Measurements from ENCODE around the gene CHMP2B.

CHMP2B gene

GRCh38 chr3:87182023-87182422, 45.1 kb upstream of the CHMP2B start:
- H3K27ac ChIP-seq (replicated peaks), result no peak overlapping the region

GRCh38 chr3:87186608-87187159, 40.4 kb upstream of the CHMP2B start:
- TF ChIP-seq POLR2AphosphoS5 (IDR thresholded peaks at IDR 0.05; ENCODE audit: low read depth) (no peak), CTCF (IDR thresholded peaks at IDR 0.05; ENCODE audit: insufficient read depth, low read length) (no peak), SPI1 (IDR thresholded peaks at IDR 0.05; ENCODE audit: borderline replicate concordance, low read depth) (no peak), REST (IDR thresholded peaks at IDR 0.05; ENCODE audit: insufficient replicate concordance, low read depth) (no peak), GABPA (IDR thresholded peaks at IDR 0.05; ENCODE audit: low read depth) (no peak)
- no peak overlapping the region for H3K4me3 ChIP-seq (replicated peaks; ENCODE audit: insufficient read depth, low read length)
- H3K27me3 ChIP-seq (ENCODE audit: insufficient read depth, poor library complexity, severe bottlenecking), result no peaks in the 10 kb centered on the region
- DNase-seq (ENCODE audit: low read depth in 1 of 2, low spot score in 1 of 2), result no peak
- H3K27ac ChIP-seq (replicated peaks), result no peak overlapping the region

More at GRCh38 chr3:87182023-87182422, 45.1 kb upstream of the CHMP2B start:
- no peak for DNase-seq (ENCODE audit: low read depth in 1 of 2, low spot score in 1 of 2)
- no peak overlapping the region for H3K4me3 ChIP-seq (replicated peaks; ENCODE audit: insufficient read depth, low read length)
- no peaks in the 10 kb centered on the region for H3K27me3 ChIP-seq (ENCODE audit: insufficient read depth, poor library complexity, severe bottlenecking)
- TF ChIP-seq CTCF (IDR thresholded peaks at IDR 0.05; ENCODE audit: insufficient read depth, low read length) (no peak), SPI1 (IDR thresholded peaks at IDR 0.05; ENCODE audit: borderline replicate concordance, low read depth) (no peak), GABPA (IDR thresholded peaks at IDR 0.05; ENCODE audit: low read depth) (no peak), REST (IDR thresholded peaks at IDR 0.05; ENCODE audit: insufficient replicate concordance, low read depth) (no peak), POLR2AphosphoS5 (IDR thresholded peaks at IDR 0.05; ENCODE audit: low read depth) (no peak)

- Histone ChIP-seq H3K27ac (replicated peaks) (no peak overlapping the region), H3K27me3 (ENCODE audit: insufficient read depth, poor library complexity, severe bottlenecking) (no peaks in the 10 kb centered on the region), H3K4me3 (replicated peaks; ENCODE audit: insufficient read depth, low read length) (no peak overlapping the region)
- DNase-seq (ENCODE audit: low read depth in 1 of 2, low spot score in 1 of 2), result no peak
- no peak for TF ChIP-seq REST (IDR thresholded peaks at IDR 0.05; ENCODE audit: insufficient replicate concordance, low read depth)
- no peak for TF ChIP-seq POLR2AphosphoS5 (IDR thresholded peaks at IDR 0.05; ENCODE audit: low read depth)
- TF ChIP-seq GABPA (IDR thresholded peaks at IDR 0.05; ENCODE audit: low read depth), result no peak
- no peak for TF ChIP-seq CTCF (IDR thresholded peaks at IDR 0.05; ENCODE audit: insufficient read depth, low read length)
- TF ChIP-seq SPI1 (IDR thresholded peaks at IDR 0.05; ENCODE audit: borderline replicate concordance, low read depth), result no peak
Measured at GRCh38 chr3:87191175-87191574, 35.9 kb upstream of the CHMP2B start.

Measured in HL-60 (cell line).